AG04449 (cell line): ENCODE results near the gene GGT5.
"Not testable (repeated sequence)": the region's sequence is repeated elsewhere in the genome, so short reads cannot be mapped to it uniquely, and the experiment has no call there.

Experiments
- CTCF ChIA-PET: fragments of 350-600 bp; formaldehyde crosslinking; extraction: SDS; loops from one replicate; lab custom pipeline; 2021; ENCODE audit warnings: antibody characterized with exemption; lab: Yijun Ruan, JAX
- POLR2A ChIA-PET: fragments of 400-600, 350-600 bp; formaldehyde crosslinking; extraction: SDS; loops from one replicate; lab custom pipeline; 2020; ENCODE audit warnings: antibody characterized with exemption, inconsistent platforms; lab: Yijun Ruan, JAX
- DNase-seq: peaks from one replicate; pipeline ENCODE4 v3.0.0-alpha.2; 2010; ENCODE audit warnings: low read depth, low spot score
- H3K4me3 ChIP-seq: 2 replicates; pipeline ENCODE4 v1.5.1; 2011; ENCODE audit warnings: low read depth, mild to moderate bottlenecking, control low read depth, low read length
- TF ChIP-seq, protein P1 (sequence below): IDR thresholded peaks from one replicate; pipeline ENCODE4 v1.5.1; 2011; ENCODE audit warnings: mild to moderate bottlenecking, moderate library complexity, low read length, control low read depth, inconsistent platforms; ENCODE audit not compliant: insufficient read depth; ENCODE audit errors: missing control alignments

GGT5 gene

DNA sequence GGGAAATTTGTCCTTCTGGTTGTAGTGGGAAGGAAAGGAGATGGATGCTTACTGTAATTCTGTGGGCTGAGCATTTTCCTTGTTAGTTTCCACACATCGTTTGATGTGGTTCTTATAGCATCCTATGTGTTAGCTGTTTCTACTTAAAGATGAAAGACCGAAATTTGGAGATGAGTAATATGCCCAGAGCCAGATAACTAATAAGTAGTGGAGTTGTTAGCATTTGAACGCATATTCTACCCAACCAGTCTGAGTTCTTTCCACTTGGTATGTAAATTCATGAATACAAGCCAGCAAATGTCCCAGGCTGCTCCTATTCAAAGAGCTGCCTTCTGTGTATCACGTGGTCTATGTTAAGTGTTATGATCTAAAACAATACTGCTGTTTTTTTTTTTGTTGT, 40.4 kb upstream of the GGT5 start:
- ChIA-PET CTCF (interaction anchor here (1.4 to 1.6 kb wide), 3 partner anchors 12 to 241 kb away, joined by 4 read pairs; partner anchors contain the start of gene SPECC1L), POLR2A (no interaction called here)
- no peak for DNase-seq

DNA sequence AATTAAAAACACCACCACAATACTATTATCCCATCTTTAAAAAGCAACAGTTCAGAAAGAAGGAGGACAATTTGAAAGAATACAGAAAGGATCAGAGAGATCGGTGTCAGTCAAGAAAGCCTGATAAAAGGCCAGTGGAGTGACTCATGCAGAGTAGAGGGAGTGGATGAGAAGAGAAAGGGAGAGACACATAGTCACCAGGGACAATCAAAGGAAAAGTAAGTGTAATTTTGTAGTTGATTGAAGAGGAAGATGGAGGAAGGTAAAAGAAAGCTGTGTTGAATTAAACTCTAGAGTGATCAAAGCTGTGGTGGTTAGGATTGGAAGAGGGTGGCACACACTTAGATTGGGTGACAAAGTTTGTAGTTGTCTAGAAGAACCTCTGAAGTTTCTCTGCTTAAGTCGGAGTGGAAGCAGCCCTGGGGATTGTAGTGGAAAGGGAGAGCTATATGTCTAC, 39.9 kb upstream of the GGT5 start:
- no peak for DNase-seq
- TF ChIP-seq, protein P1, sequence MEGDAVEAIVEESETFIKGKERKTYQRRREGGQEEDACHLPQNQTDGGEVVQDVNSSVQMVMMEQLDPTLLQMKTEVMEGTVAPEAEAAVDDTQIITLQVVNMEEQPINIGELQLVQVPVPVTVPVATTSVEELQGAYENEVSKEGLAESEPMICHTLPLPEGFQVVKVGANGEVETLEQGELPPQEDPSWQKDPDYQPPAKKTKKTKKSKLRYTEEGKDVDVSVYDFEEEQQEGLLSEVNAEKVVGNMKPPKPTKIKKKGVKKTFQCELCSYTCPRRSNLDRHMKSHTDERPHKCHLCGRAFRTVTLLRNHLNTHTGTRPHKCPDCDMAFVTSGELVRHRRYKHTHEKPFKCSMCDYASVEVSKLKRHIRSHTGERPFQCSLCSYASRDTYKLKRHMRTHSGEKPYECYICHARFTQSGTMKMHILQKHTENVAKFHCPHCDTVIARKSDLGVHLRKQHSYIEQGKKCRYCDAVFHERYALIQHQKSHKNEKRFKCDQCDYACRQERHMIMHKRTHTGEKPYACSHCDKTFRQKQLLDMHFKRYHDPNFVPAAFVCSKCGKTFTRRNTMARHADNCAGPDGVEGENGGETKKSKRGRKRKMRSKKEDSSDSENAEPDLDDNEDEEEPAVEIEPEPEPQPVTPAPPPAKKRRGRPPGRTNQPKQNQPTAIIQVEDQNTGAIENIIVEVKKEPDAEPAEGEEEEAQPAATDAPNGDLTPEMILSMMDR: no peak
- CTCF ChIA-PET: interaction anchor here (1.4 to 1.6 kb wide), 2 partner anchors 11 to 241 kb away, joined by 4 read pairs; no protein-coding TSS in a partner anchor
- POLR2A ChIA-PET: no interaction called here
- H3K4me3 ChIP-seq: peak overlapping the region; percentile 3

More for the DNA sequence above, 40.4 kb upstream of the GGT5 start:
- H3K4me3 ChIP-seq: peak overlapping the region; percentile 3
- TF ChIP-seq, protein P1: no peak

DNA sequence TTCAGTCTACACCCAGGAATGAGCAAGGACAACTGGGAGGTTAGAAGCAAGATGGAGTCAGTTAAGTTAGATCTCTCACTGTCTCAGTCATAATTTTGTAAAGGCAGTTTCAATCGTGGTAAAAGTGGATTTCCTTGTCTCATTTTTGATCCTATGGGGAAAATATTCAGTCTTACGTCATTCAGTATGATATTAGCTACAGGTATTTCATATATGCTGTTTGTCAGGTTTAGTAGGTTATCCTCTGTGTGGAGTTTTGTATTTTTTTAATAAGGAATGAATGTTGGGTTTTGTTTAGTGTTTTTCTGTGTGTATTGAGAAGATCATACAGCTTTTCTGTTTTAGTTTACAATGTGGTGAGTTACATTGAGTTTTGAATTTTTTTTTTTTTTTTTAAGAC, 37.5 kb upstream of the GGT5 start:
- TF ChIP-seq, protein P1: no peak
- CTCF ChIA-PET: interaction anchor here (1.3 kb wide), 1 partner anchor 10 kb away, joined by 5 read pairs; no protein-coding TSS in a partner anchor
- POLR2A ChIA-PET: no interaction called here
- DNase-seq: no peak
- no peak overlapping the region for H3K4me3 ChIP-seq

DNA sequence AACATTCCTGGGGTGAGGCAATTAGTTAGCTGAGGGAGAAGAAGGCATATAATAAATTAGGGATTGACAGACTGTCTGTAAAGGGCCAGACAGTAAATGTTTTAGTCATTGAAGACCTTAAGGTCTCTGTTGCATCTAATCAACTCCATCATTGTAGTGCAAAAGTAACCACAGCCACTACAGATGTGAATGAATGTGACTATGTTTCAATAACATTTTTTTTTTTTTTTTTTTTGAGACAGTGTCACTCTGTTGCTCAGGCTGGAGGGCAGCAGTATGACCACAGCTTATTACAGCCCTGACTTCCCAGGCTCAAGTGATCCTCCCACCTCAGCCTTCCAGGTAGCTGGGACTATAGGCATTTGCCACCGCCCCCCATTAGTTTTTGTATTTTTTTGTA, 35.5 kb upstream of the GGT5 start:
- CTCF ChIA-PET, H3K4me3 ChIP-seq, DNase-seq, POLR2A ChIA-PET: not testable (repeated sequence)

DNA sequence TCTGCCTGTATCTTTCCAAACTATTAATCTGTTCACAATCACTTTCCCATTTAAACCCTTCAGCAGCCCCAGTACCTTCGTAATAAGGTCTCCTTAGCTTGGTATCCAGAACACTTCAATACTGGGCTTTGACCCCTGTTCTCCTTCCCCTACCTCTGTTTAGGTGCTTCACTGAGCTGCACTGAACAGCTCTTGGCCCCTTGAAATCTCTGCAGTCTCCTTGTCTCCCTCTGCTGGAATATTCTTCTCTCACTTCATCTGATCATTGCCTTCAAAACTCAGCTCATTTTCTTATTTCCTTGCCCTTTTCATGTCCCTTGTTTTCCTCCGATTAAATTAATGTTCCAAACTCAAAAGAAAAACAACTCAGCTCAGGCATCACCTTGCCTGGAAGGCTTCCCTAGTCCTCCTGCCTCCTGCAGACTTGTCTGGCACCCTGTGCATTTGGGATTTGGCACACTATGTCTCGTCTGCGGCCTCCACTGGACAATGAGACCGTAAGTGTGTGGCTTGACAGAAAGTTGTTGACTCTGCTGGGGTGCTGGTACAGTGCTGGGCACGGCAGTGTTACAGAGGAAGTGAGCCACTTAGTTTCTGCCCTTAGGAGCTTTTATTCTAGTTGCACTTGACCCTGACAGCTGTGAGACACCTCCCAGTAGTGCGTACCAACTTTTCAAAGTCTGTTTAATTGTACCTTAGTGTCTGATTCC, 30.0 kb upstream of the GGT5 start:
- CTCF ChIA-PET: not testable (repeated sequence)

DNA sequence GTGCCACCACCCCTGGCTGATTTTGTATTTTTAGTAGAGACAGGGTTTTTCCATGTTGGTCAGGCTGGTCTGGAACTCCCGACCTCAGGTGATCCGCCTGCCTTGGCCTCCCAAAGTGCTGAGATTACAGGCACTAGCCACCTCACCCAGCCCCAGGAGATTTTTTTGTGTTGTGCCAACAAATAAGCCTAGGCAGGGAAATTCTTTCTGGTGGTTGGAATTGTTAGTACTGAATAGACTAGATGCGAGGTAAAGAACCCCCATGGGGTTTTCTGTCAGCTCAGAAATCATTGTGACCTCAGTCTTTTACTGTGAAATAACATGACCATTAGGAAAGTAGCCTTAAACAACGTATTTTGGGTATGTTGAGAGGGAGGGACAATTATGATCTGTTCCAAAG, 29.0 kb upstream of the GGT5 start:
- CTCF ChIA-PET: interaction anchor here (1.2 to 1.5 kb wide), 2 partner anchors 12 to 15 kb away, joined by 4 read pairs; no protein-coding TSS in a partner anchor
- DNase-seq, H3K4me3 ChIP-seq, POLR2A ChIA-PET: not testable (repeated sequence)

More for the DNA sequence above, 30.0 kb upstream of the GGT5 start:
- H3K4me3 ChIP-seq, POLR2A ChIA-PET, DNase-seq: not testable (repeated sequence)

DNA sequence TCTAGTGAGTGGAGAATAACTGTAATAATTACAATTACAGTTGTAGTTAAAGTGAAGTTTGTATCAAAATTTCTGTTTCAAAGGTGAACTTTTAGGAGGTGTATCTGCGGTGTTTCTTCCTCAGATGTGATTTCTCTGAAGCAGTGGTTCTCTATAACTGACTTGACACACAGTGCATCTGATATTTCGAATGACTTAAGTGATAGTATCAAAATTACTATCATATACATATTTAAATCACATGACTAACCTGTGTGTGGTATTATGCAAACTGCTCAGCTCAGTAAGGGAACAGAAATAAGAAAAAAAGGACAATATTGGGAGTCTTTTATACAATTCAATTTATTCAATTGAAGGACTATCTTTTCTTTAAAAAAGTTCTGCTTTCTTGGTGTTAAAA, 28.1 kb upstream of the GGT5 start:
- H3K4me3 ChIP-seq, POLR2A ChIA-PET, DNase-seq: not testable (repeated sequence)
- CTCF ChIA-PET: interaction anchor here (1.2 to 1.5 kb wide), 3 partner anchors 9 to 16 kb away, joined by 4 to 5 read pairs (median 4); no protein-coding TSS in a partner anchor

DNA sequence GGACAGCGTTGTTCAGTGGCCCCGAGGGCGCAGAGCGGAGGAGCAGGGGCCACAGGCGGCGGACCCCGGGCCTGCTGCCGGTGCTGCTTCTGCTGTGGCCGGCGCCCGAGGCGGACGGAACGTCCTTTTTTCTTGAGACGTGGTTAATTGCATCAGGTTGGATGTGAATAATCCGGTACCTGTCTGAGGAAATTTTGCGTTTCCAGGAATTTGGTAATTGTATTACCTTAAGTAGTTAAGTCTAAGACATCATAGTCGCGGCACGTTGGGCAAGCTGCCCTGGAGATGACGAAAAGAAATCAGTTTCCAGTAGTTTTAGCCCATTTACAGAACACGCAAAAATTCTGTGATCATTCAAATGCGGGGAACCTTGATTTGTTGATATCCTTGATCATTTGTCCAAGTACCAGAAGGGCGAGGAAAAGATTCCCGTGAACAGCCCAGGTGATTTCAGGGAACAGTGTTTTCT, 26.5 kb upstream of the GGT5 start:
- CTCF ChIA-PET: interaction anchor here (0.7 to 1.2 kb wide), 4 partner anchors 15 to 82 kb away, joined by 3 to 4 read pairs (median 3); no protein-coding TSS in a partner anchor

More for the DNA sequence above, 26.5 kb upstream of the GGT5 start:
- TF ChIP-seq, protein P1: no peak
- DNase-seq: no peak
- POLR2A ChIA-PET: no interaction called here
- H3K4me3 ChIP-seq: peak overlapping the region; percentile 99
